ENCODE data around the gene UNK. TPM values are rescaled to one million over a fixed set of nuclear protein-coding genes. Genes with fewer than 3 reads are reported as not detected.

UNK gene
- total RNA-seq, 1 donor from 2014 or later = 16.7 TPM

GRCh38 chr17:75795820-75796607, 11.4 kb downstream of the UNK start:
- Histone ChIP-seq H3K4me1 (ENCODE audit: insufficient read depth, low read length) (peaks cover 3% of the 10 kb centered on the region), H4K20me1 (ENCODE audit: insufficient read depth, low read length) (peaks cover 15% of the 10 kb centered on the region), H3K79me2 (ENCODE audit: insufficient read depth, low read length) (peaks cover 65% of the 10 kb centered on the region), H3K27ac (ENCODE audit: low read depth, low read length) (no peak overlapping the region), H3K4me2 (ENCODE audit: low read length) (no peak overlapping the region), H3K27me3 (ENCODE audit: insufficient read depth, low read length) (no peaks in the 10 kb centered on the region), H3K36me3 (ENCODE audit: insufficient read depth, low read length) (peaks cover 16% of the 10 kb centered on the region), H3K9ac (ENCODE audit: low read length) (no peak overlapping the region), H3K9me3 (ENCODE audit: insufficient read depth, low read depth, low read length) (no peaks in the 10 kb centered on the region), H3K4me3 (ENCODE audit: insufficient read depth, low read depth, low read length) (no peak overlapping the region), H2AFZ (ENCODE audit: low read depth, low read length) (no peak overlapping the region)
- peaks cover 11% of the 10 kb centered on the region for H3K4me1 Mint-ChIP-seq (ENCODE audit: low read depth, unreplicated experiment)
- FAIRE-seq (no peak), DNase-seq (ENCODE audit: low read depth) (no peak)
- H3K27ac Mint-ChIP-seq (ENCODE audit: unreplicated experiment) = no peak overlapping the region
- no peak overlapping the region for H3K4me3 Mint-ChIP-seq (ENCODE audit: unreplicated experiment)
- TF ChIP-seq CTCF (IDR thresholded peaks at IDR 0.05; ENCODE audit: insufficient read depth, low read depth, low read length) (no peak), EZH2 (IDR thresholded peaks at IDR 0.05; ENCODE audit: insufficient read depth, low read length) (no peak)
- peaks cover 1% of the 10 kb centered on the region for H3K9me3 Mint-ChIP-seq (ENCODE audit: unreplicated experiment)
- H3K27me3 Mint-ChIP-seq (ENCODE audit: low read depth, unreplicated experiment) = no peaks in the 10 kb centered on the region
- peaks cover 5% of the 10 kb centered on the region for H3K36me3 Mint-ChIP-seq (ENCODE audit: low read depth, unreplicated experiment)

GRCh38 chr17:75799402-75799801, 14.8 kb downstream of the UNK start:
- Mint-ChIP-seq H3K4me1 (ENCODE audit: low read depth, unreplicated experiment) (no peaks in the 10 kb centered on the region), H3K27me3 (ENCODE audit: low read depth, unreplicated experiment) (no peaks in the 10 kb centered on the region), H3K36me3 (ENCODE audit: low read depth, unreplicated experiment) (peaks cover 5% of the 10 kb centered on the region), H3K9me3 (ENCODE audit: unreplicated experiment) (no peaks in the 10 kb centered on the region), H3K27ac (ENCODE audit: unreplicated experiment) (no peak overlapping the region), H3K4me3 (ENCODE audit: unreplicated experiment) (no peak overlapping the region)
- FAIRE-seq = no peak
- Histone ChIP-seq H3K9me3 (ENCODE audit: insufficient read depth, low read depth, low read length) (no peaks in the 10 kb centered on the region), H2AFZ (ENCODE audit: low read depth, low read length) (no peak overlapping the region), H3K4me1 (ENCODE audit: insufficient read depth, low read length) (no peaks in the 10 kb centered on the region), H3K36me3 (ENCODE audit: insufficient read depth, low read length) (peaks cover 10% of the 10 kb centered on the region), H3K4me2 (ENCODE audit: low read length) (no peak overlapping the region), H4K20me1 (ENCODE audit: insufficient read depth, low read length) (peaks cover 21% of the 10 kb centered on the region), H3K4me3 (ENCODE audit: insufficient read depth, low read depth, low read length) (no peak overlapping the region), H3K9ac (ENCODE audit: low read length) (no peak overlapping the region), H3K27ac (ENCODE audit: low read depth, low read length) (no peak overlapping the region), H3K79me2 (ENCODE audit: insufficient read depth, low read length) (peaks cover 36% of the 10 kb centered on the region), H3K27me3 (ENCODE audit: insufficient read depth, low read length) (no peaks in the 10 kb centered on the region)
- no peak for DNase-seq (ENCODE audit: low read depth)
- TF ChIP-seq EZH2 (IDR thresholded peaks at IDR 0.05; ENCODE audit: insufficient read depth, low read length) (no peak), CTCF (IDR thresholded peaks at IDR 0.05; ENCODE audit: insufficient read depth, low read depth, low read length) (no peak)

GRCh38 chr17:75803883-75804282, 19.3 kb downstream of the UNK start:
- no peak for FAIRE-seq
- peaks cover 2% of the 10 kb centered on the region for H3K4me1 Mint-ChIP-seq (ENCODE audit: low read depth, unreplicated experiment)
- Histone ChIP-seq H4K20me1 (ENCODE audit: insufficient read depth, low read length) (peaks cover 31% of the 10 kb centered on the region), H2AFZ (ENCODE audit: low read depth, low read length) (no peak overlapping the region), H3K36me3 (ENCODE audit: insufficient read depth, low read length) (peaks cover 4% of the 10 kb centered on the region), H3K27ac (ENCODE audit: low read depth, low read length) (no peak overlapping the region), H3K9me3 (ENCODE audit: insufficient read depth, low read depth, low read length) (no peaks in the 10 kb centered on the region), H3K79me2 (ENCODE audit: insufficient read depth, low read length) (peaks cover 16% of the 10 kb centered on the region), H3K27me3 (ENCODE audit: insufficient read depth, low read length) (no peaks in the 10 kb centered on the region), H3K4me3 (ENCODE audit: insufficient read depth, low read depth, low read length) (no peak overlapping the region), H3K4me1 (ENCODE audit: insufficient read depth, low read length) (no peaks in the 10 kb centered on the region), H3K9ac (ENCODE audit: low read length) (no peak overlapping the region), H3K4me2 (ENCODE audit: low read length) (no peak overlapping the region)
- no peak overlapping the region for H3K4me3 Mint-ChIP-seq (ENCODE audit: unreplicated experiment)
- H3K36me3 Mint-ChIP-seq (ENCODE audit: low read depth, unreplicated experiment) = peaks cover 12% of the 10 kb centered on the region
- H3K9me3 Mint-ChIP-seq (ENCODE audit: unreplicated experiment) = no peaks in the 10 kb centered on the region
- no peak overlapping the region for H3K27ac Mint-ChIP-seq (ENCODE audit: unreplicated experiment)
- H3K27me3 Mint-ChIP-seq (ENCODE audit: low read depth, unreplicated experiment) = no peaks in the 10 kb centered on the region
- no peak for TF ChIP-seq CTCF (IDR thresholded peaks at IDR 0.05; ENCODE audit: insufficient read depth, low read depth, low read length)
- no peak for TF ChIP-seq EZH2 (IDR thresholded peaks at IDR 0.05; ENCODE audit: insufficient read depth, low read length)
- DNase-seq (ENCODE audit: low read depth) = no peak

Measured in astrocyte (in vitro differentiated cells and primary cell).